OCI-LY3 (cell line): ENCODE results near the gene VAT1L.

Source experiments
- H2AFZ ChIP-seq: fragments of 200-600, 300-600 bp; shearing (Covaris generic); 2 replicates; pipeline ENCODE4 v1.6.0; 2014; ENCODE audit warnings: antibody characterized with exemption, low read depth, low read length
- H3K27ac ChIP-seq: fragments of 200-600, 300-600 bp; sonication (generic); 2 replicates; pipeline ENCODE4 v1.5.1; 2014; ENCODE audit warnings: mild to moderate bottlenecking, low read length, moderate library complexity, mixed read lengths
- H3K27me3 ChIP-seq: fragments of 200-600, 300-600 bp; sonication (generic); 2 replicates; pipeline ENCODE4 v1.6.1; 2014; ENCODE audit warnings: low read depth, low read length, mixed read lengths
- H3K36me3 ChIP-seq: fragments of 200-600, 300-600 bp; sonication (generic); replicated peaks from 2 replicates; pipeline ENCODE3; 2014; ENCODE audit warnings: low read depth, low read length, mixed read lengths
- H3K4me1 ChIP-seq: fragments of 300-600, 200-600 bp; sonication (generic); 2 replicates; pipeline ENCODE4 v1.6.1; 2014; ENCODE audit warnings: low read length, mixed read lengths
- H3K4me2 ChIP-seq: fragments of 200-600, 300-600 bp; sonication (generic); 2 replicates; pipeline ENCODE4 v1.6.1; 2014; ENCODE audit warnings: low read length, mixed read lengths
- H3K4me3 ChIP-seq: fragments of 300-600, 200-600 bp; sonication (generic); 2 replicates; pipeline ENCODE4 v1.5.1; 2014; ENCODE audit warnings: antibody characterized with exemption, mild to moderate bottlenecking, low read length, moderate library complexity
- H3K79me2 ChIP-seq: fragments of 300-600, 200-600 bp; shearing (Covaris generic); 2 replicates; pipeline ENCODE4 v1.6.1; 2014; ENCODE audit warnings: mild to moderate bottlenecking, low read length, mixed read lengths
- H3K9ac ChIP-seq: fragments of 300-600, 200-600 bp; shearing (Covaris generic); 2 replicates; pipeline ENCODE4 v1.6.0; 2014; ENCODE audit warnings: mild to moderate bottlenecking, low read length, moderate library complexity
- H3K9me3 ChIP-seq: fragments of 200-600, 300-600 bp; shearing (Covaris generic); 2 replicates; pipeline ENCODE4 v1.6.1; 2014; ENCODE audit warnings: low read length, mixed read lengths; ENCODE audit not compliant: insufficient read depth
- H4K20me1 ChIP-seq: fragments of 200-600, 300-600 bp; sonication (generic); 2 replicates; pipeline ENCODE4 v1.6.1; 2016; ENCODE audit warnings: low read length, mixed read lengths; ENCODE audit not compliant: insufficient read depth
- EZH2phosphoT487 ChIP-seq: fragments of 200-600 bp; shearing (Covaris generic); IDR thresholded peaks from 2 replicates; pipeline ENCODE4 v1.6.1; 2018; ENCODE audit warnings: antibody characterized with exemption, mixed run types, low read depth
- TF ChIP-seq, protein P1 (sequence below): fragments of 200-600, 300-600 bp; sonication (generic); IDR thresholded peaks from 2 replicates; pipeline ENCODE4 v1.5.1; 2014; ENCODE audit warnings: antibody characterized with exemption, low read length, low read depth

The VAT1L gene

DNA sequence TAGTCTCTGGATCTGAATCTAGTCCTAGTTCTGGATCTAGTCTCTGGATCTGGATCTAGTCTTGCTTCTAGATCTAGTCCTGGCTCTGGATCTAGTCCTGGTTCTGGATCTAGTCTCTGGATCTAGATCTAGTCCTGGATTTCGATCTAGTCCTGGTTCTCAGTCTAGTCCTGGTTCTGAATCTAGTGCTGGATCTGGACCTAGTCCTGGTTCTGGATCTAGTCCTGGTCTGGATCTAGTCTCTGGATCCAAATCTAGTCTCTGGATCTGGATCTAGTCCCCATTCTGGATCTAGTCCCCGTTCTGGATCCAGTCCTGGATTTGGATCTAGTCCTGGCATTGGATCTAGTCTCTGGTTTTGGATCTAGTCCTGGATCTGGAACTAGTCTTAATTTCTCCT lies 29.9 kb upstream of the VAT1L start:
- Histone ChIP-seq H3K27me3 (peaks cover 8% of the 10 kb centered on the region; the same call in 1 of the 2 replicates), H3K79me2 (no peaks in the 10 kb centered on the region), H3K9ac (no peak overlapping the region), H3K36me3 (no peaks in the 10 kb centered on the region), H3K4me3 (no peak overlapping the region), H4K20me1 (no peaks in the 10 kb centered on the region), H3K4me1 (no peaks in the 10 kb centered on the region), H3K9me3 (no peaks in the 10 kb centered on the region), H2AFZ (no peak overlapping the region), H3K4me2 (no peak overlapping the region), H3K27ac (no peak overlapping the region)
- TF ChIP-seq, protein P1, sequence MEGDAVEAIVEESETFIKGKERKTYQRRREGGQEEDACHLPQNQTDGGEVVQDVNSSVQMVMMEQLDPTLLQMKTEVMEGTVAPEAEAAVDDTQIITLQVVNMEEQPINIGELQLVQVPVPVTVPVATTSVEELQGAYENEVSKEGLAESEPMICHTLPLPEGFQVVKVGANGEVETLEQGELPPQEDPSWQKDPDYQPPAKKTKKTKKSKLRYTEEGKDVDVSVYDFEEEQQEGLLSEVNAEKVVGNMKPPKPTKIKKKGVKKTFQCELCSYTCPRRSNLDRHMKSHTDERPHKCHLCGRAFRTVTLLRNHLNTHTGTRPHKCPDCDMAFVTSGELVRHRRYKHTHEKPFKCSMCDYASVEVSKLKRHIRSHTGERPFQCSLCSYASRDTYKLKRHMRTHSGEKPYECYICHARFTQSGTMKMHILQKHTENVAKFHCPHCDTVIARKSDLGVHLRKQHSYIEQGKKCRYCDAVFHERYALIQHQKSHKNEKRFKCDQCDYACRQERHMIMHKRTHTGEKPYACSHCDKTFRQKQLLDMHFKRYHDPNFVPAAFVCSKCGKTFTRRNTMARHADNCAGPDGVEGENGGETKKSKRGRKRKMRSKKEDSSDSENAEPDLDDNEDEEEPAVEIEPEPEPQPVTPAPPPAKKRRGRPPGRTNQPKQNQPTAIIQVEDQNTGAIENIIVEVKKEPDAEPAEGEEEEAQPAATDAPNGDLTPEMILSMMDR = no peak
- no peak for TF ChIP-seq EZH2phosphoT487

DNA sequence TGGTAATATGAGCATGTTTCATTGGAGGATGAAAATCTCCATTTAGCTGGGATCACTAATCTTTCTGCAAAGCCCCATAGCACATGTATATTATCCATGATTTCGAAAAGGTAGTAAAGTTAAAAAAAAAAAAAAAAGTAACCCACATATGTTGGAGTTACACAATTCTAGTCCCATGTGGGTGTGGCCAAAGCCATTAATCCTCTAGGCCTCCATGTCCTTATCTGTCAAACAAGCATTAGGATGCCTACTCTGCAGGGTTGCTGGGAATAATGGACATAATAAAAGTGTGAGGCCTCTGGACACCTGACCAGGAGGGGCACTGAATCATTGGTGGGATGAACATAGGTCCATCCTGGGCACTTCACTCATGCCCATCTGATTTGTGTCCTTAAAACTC lies 29.2 kb upstream of the VAT1L start:
- Histone ChIP-seq H3K4me1 (no peaks in the 10 kb centered on the region), H3K4me2 (no peak overlapping the region), H3K27ac (no peak overlapping the region), H3K79me2 (no peaks in the 10 kb centered on the region), H3K9ac (no peak overlapping the region), H3K27me3 (peaks cover 3% of the 10 kb centered on the region; the same call in 1 of the 2 replicates), H4K20me1 (no peaks in the 10 kb centered on the region), H3K9me3 (no peaks in the 10 kb centered on the region), H3K36me3 (no peaks in the 10 kb centered on the region), H2AFZ (no peak overlapping the region), H3K4me3 (no peak overlapping the region)
- no peak for TF ChIP-seq EZH2phosphoT487
- TF ChIP-seq, protein P1 = no peak

DNA sequence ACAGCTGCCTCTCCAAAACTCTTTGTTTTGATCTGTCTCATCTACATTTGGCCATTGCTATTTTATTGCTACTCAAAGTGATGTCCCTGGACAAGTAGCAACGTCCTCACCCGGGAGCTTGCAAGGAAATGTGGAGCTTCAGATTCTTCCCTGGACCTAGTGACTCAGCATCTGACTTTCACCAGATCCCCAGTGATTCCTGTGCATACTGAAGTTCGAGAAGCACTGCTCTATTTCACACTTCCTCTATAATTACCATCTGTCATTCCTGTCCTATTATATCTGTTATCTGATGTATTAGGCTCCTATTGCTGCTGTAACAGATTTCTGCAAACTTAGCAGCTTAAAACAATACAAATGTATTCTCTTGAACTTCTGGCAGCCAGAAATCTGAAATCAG lies 28.5 kb upstream of the VAT1L start:
- H4K20me1 ChIP-seq = no peaks in the 10 kb centered on the region

DNA sequence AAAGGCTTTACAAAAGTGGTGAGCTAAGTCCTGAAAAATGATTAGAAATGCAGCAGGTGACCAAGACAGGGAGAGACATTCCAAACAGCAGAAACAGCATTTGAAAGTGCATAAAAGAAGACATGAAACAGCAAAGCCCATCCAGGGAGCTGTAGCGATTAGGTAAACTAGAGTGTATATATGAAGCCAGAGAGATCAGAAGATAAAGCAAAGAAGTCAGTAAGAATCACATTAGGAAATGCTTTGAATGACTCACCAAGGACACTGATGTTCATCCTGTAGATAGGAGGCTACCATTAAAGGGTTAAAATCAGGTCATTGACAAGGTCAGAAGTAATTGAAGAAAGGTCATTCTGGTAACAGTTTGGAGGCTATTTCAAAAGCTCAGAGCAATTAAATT lies 27.6 kb upstream of the VAT1L start:
- no peak for TF ChIP-seq EZH2phosphoT487
- TF ChIP-seq, protein P1 = no peak
- H3K36me3 ChIP-seq = no peaks in the 10 kb centered on the region
- no peaks in the 10 kb centered on the region for H3K9me3 ChIP-seq
- no peaks in the 10 kb centered on the region for H4K20me1 ChIP-seq
- no peaks in the 10 kb centered on the region for H3K79me2 ChIP-seq
- no peak overlapping the region for H3K4me3 ChIP-seq
- H3K27me3 ChIP-seq = peaks cover 3% of the 10 kb centered on the region; the same call in 1 of the 2 replicates
- no peaks in the 10 kb centered on the region for H3K4me1 ChIP-seq
- no peak overlapping the region for H3K27ac ChIP-seq
- no peak overlapping the region for H3K4me2 ChIP-seq
- no peak overlapping the region for H3K9ac ChIP-seq
- H2AFZ ChIP-seq = no peak overlapping the region

More for the DNA sequence above, 28.5 kb upstream of the VAT1L start:
- no peaks in the 10 kb centered on the region for H3K79me2 ChIP-seq
- H3K36me3 ChIP-seq = no peaks in the 10 kb centered on the region
- H2AFZ ChIP-seq = no peak overlapping the region
- no peak overlapping the region for H3K27ac ChIP-seq
- no peak overlapping the region for H3K9ac ChIP-seq
- no peak overlapping the region for H3K4me3 ChIP-seq
- no peaks in the 10 kb centered on the region for H3K4me1 ChIP-seq
- no peaks in the 10 kb centered on the region for H3K9me3 ChIP-seq
- H3K27me3 ChIP-seq = peaks cover 3% of the 10 kb centered on the region; the same call in 1 of the 2 replicates
- no peak overlapping the region for H3K4me2 ChIP-seq
- TF ChIP-seq EZH2phosphoT487 = no peak
- TF ChIP-seq, protein P1 = no peak
